ENCODE data around the gene GPR65.

The GPR65 gene

DNA sequence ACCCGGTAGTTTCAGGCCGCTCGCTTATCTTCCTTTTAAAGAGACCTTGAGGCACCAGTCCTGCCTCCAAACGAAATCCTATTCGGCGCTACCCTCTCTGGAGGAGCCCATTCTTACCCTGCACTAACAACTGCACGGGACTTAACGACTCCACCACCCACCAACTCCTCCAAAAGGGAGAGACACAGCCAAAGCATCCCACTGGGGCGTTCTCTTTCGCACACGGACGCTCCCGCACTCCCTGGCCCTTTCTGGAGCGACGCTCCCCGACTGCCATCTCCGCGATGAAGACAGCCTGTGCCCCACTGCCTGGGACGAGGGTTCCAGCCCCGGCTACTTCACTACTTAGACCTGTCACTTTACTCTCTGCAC, 12.6 kb upstream of the GPR65 start:
- Histone ChIP-seq H4K20me1 (ENCODE audit: insufficient read depth, low read length) (no peaks in the 10 kb centered on the region), H2AFZ (ENCODE audit: low read length) (peak overlapping the region; percentile 76; the same call in 1 of the 2 replicates), H3K9ac (ENCODE audit: low read length) (no peak overlapping the region), H3K36me3 (replicated peaks; ENCODE audit: insufficient read depth, low read length) (no peaks in the 10 kb centered on the region), H3K4me1 (ENCODE audit: low read length) (peaks cover 4% of the 10 kb centered on the region; the same call in 1 of the 2 replicates), H3K9me3 (replicated peaks; ENCODE audit: insufficient read depth, low read length) (no peaks in the 10 kb centered on the region), H3K4me3 (ENCODE audit: low read length) (no peak overlapping the region; the same call in 1 of the 2 replicates), H3K27ac (ENCODE audit: low read length) (no peak overlapping the region), H3K27me3 (replicated peaks; ENCODE audit: insufficient read depth, low read length) (no peaks in the 10 kb centered on the region), H3K79me2 (ENCODE audit: low read length) (no peaks in the 10 kb centered on the region), H3K4me2 (ENCODE audit: low read depth, low read length) (no peak overlapping the region), H3K9me2 (replicated peaks; ENCODE audit: insufficient read depth, low read length) (no peaks in the 10 kb centered on the region), H3F3A (ENCODE audit: insufficient read depth, low read length) (no peaks in the 10 kb centered on the region)
- TF ChIP-seq, protein P1, sequence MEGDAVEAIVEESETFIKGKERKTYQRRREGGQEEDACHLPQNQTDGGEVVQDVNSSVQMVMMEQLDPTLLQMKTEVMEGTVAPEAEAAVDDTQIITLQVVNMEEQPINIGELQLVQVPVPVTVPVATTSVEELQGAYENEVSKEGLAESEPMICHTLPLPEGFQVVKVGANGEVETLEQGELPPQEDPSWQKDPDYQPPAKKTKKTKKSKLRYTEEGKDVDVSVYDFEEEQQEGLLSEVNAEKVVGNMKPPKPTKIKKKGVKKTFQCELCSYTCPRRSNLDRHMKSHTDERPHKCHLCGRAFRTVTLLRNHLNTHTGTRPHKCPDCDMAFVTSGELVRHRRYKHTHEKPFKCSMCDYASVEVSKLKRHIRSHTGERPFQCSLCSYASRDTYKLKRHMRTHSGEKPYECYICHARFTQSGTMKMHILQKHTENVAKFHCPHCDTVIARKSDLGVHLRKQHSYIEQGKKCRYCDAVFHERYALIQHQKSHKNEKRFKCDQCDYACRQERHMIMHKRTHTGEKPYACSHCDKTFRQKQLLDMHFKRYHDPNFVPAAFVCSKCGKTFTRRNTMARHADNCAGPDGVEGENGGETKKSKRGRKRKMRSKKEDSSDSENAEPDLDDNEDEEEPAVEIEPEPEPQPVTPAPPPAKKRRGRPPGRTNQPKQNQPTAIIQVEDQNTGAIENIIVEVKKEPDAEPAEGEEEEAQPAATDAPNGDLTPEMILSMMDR (IDR thresholded peaks at IDR 0.05; ENCODE audit: low read length), result no peak
- TF ChIP-seq EZH2 (optimal IDR thresholded peaks at IDR 0.05; ENCODE audit: low read depth, low read length), result no peak
- no peak for TF ChIP-seq EZH2phosphoT487 (IDR thresholded peaks at IDR 0.05; ENCODE audit: low read length)
- no peak for DNase-seq

DNA sequence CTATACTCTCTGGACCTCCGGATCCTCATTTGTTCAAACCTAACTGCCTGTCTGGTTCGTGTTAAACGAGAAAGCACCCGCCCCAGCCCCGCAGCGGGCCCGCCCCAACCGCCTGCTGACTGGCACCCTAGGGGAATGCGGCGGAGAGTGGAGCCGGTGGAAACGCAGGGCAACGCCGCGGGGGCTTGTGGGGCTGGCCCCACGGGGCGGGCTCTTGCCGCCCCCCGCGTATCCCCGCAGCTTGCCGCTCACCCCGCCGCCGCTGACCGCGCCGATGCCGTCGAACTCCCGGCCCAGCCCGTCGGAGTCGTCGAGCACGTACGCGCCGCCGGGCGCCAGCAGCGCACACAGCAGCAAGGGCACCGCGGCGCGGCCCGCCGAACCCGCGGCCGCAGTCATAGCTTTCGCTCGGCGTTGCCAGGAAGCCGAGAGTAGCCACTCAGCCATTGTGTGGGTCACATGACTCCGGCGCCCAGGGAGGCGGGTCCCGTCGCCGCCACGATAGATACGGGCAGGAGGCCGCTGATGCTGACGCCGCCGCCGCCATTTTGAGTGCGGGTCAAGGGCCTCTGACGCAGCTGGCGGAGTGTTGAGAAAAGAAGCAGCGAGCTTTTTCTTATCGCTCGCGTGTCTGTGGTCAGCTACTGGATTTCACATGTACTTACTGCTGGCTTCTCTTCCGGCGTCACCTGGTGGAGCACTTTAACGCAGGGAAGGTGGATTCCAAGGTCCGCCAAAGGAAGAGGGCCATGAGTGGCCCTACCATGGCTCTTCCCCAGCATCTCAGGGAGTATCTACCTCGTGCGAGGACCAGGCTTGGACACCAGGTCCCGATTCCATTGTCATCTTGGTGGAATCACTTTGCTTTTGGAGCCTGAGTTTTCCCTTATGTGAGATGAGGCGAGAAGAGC, 12.0 kb upstream of the GPR65 start, which contains the start of gene GALC:
GALC (minus strand) TSS at position 465 of the 911 bp plus-strand sequence; CDS start at position 447, 18 bp downstream.
- H4K20me1 ChIP-seq (ENCODE audit: insufficient read depth, low read length), result no peaks in the 10 kb centered on the region
- peak within 1 kb of the TSS; percentile 55 for H3K4me3 ChIP-seq (ENCODE audit: low read length)
- H3F3A ChIP-seq (ENCODE audit: insufficient read depth, low read length), result no peaks in the 10 kb centered on the region
- H3K79me2 ChIP-seq (ENCODE audit: low read length), result no peaks in the 10 kb centered on the region
- peak within 1 kb of the TSS; percentile 37; the same call in 1 of the 2 replicates for H3K27ac ChIP-seq (ENCODE audit: low read length)
- H3K4me2 ChIP-seq (ENCODE audit: low read depth, low read length), result peak within 1 kb of the TSS; percentile 62
- H3K27me3 ChIP-seq (replicated peaks; ENCODE audit: insufficient read depth, low read length), result no peaks in the 10 kb centered on the region
- H2AFZ ChIP-seq (ENCODE audit: low read length), result peak within 1 kb of the TSS; percentile 76
- DNase-seq, result peak; percentile 72
- peak within 1 kb of the TSS; percentile 4; the same call in 1 of the 2 replicates for H3K9ac ChIP-seq (ENCODE audit: low read length)
- H3K9me3 ChIP-seq (replicated peaks; ENCODE audit: insufficient read depth, low read length), result no peaks in the 10 kb centered on the region
- no peaks in the 10 kb centered on the region for H3K9me2 ChIP-seq (replicated peaks; ENCODE audit: insufficient read depth, low read length)
- peaks cover 4% of the 10 kb centered on the region; the same call in 1 of the 2 replicates for H3K4me1 ChIP-seq (ENCODE audit: low read length)
- no peaks in the 10 kb centered on the region for H3K36me3 ChIP-seq (replicated peaks; ENCODE audit: insufficient read depth, low read length)
- TF ChIP-seq EZH2phosphoT487 (IDR thresholded peaks at IDR 0.05; ENCODE audit: low read length) (no peak), EZH2 (optimal IDR thresholded peaks at IDR 0.05; ENCODE audit: low read depth, low read length) (no peak)
- TF ChIP-seq, protein P1 (IDR thresholded peaks at IDR 0.05; ENCODE audit: low read length), result no peak

DNA sequence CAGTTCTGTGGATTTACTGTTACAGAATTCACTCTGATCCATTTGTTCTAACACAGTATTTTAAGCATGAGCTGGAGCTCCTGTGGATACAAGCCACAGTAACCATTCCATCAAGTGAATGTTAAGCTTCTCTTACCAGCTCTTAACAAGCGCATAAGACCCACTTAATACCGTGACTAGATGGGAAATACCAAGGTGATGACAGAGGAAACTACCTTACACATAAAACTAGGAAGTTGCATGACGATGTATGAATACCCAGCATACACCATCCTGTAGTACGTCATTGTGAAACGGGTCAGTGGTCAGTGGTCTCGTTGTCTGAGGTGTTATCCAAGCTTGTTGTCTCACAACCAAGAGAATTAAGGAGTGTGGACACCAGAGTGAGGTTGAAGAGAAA, 10.0 kb upstream of the GPR65 start:
- H3K9me3 ChIP-seq (replicated peaks; ENCODE audit: insufficient read depth, low read length), result no peaks in the 10 kb centered on the region
- H3K36me3 ChIP-seq (replicated peaks; ENCODE audit: insufficient read depth, low read length), result no peaks in the 10 kb centered on the region
- no peak for DNase-seq
- no peaks in the 10 kb centered on the region for H4K20me1 ChIP-seq (ENCODE audit: insufficient read depth, low read length)
- no peaks in the 10 kb centered on the region for H3K79me2 ChIP-seq (ENCODE audit: low read length)
- no peaks in the 10 kb centered on the region for H3F3A ChIP-seq (ENCODE audit: insufficient read depth, low read length)
- H3K4me1 ChIP-seq (ENCODE audit: low read length), result peaks cover 4% of the 10 kb centered on the region; the same call in 1 of the 2 replicates
- no peak overlapping the region for H3K4me3 ChIP-seq (ENCODE audit: low read length)
- no peak overlapping the region for H2AFZ ChIP-seq (ENCODE audit: low read length)
- H3K27ac ChIP-seq (ENCODE audit: low read length), result no peak overlapping the region
- no peaks in the 10 kb centered on the region for H3K9me2 ChIP-seq (replicated peaks; ENCODE audit: insufficient read depth, low read length)
- no peaks in the 10 kb centered on the region for H3K27me3 ChIP-seq (replicated peaks; ENCODE audit: insufficient read depth, low read length)
- TF ChIP-seq EZH2 (optimal IDR thresholded peaks at IDR 0.05; ENCODE audit: low read depth, low read length) (no peak), EZH2phosphoT487 (IDR thresholded peaks at IDR 0.05; ENCODE audit: low read length) (no peak)
- TF ChIP-seq, protein P1 (IDR thresholded peaks at IDR 0.05; ENCODE audit: low read length), result no peak
- H3K4me2 ChIP-seq (ENCODE audit: low read depth, low read length), result no peak overlapping the region
- no peak overlapping the region for H3K9ac ChIP-seq (ENCODE audit: low read length)
